NCI-H2227 treated with DMSO at 0.1 percent for 48 hours (cell line): ENCODE data around the gene ST7.
"Not testable (repeated sequence)": the region's sequence is repeated elsewhere in the genome, so short reads cannot be mapped to it uniquely, and the experiment has no call there.

Experiments used
- DNase-seq: peaks from one replicate; lab custom pipeline; 2025; lab: John Stamatoyannopoulos, UW

The ST7 gene

DNA sequence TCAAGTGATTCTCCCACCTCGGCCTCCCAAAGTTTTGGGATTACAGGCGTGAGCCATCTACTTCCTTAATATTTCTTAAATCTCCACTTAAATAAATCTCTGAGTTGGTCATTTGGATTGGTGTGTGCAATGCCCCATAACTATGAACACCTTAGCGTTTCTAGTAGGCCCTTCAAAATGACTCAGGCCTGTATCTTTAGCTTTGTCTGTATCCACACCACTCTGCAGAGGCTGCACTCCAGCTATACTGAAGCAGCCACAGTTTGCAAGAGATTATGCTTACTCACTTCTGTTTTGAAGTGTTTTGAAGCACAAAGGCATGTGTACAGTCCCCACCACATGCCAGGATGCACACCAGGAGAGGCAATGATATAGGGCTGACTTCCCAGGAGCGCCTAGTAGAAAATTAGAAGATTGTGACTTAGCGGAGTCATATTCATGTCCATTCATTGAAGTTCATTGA is 2.4 kb upstream of the ST7 start:
- no peak for DNase-seq

DNA sequence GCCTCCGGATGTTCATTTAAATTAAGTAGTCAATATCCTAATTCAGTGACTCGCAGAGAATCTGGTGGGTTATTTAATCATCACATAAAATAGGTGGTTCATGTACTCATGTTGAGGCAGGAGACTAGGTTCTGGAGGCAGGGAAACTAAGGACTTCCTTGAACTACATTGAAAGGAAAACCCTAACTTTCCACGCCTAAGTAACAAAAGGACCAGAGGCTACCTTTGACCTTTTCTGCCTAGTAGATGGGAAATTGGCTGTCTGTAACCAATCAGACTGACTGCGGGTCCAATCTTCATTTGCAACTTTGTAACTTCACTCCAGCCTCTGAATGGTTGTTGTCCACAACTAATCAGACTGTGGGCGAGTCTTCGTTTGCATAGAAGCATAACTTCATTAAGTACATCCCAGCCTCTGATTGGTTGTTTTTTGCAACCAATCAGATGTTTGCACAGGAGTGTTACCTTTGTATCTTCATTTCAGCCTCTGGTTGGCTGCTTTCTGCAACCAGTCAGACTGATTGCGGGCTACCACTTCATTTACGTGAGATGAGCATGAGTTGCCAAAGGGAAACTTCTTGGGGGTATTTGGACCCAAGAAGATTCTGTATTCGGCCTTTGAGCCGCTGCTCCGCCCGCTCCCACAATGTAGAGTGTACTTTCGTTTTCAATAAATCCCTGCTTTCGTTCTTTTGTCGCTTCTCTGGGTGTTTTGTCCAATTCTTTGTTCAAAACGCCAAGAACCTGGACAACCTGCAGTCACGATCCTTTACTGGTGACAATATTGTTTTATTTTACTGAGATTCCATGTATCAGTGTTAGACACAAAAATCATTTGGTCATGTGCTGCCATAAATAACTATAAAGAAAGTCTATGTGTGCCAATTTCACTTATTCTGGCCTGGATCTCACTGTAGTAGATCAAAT is 1.7 kb upstream of the ST7 start:
- no peak for DNase-seq

DNA sequence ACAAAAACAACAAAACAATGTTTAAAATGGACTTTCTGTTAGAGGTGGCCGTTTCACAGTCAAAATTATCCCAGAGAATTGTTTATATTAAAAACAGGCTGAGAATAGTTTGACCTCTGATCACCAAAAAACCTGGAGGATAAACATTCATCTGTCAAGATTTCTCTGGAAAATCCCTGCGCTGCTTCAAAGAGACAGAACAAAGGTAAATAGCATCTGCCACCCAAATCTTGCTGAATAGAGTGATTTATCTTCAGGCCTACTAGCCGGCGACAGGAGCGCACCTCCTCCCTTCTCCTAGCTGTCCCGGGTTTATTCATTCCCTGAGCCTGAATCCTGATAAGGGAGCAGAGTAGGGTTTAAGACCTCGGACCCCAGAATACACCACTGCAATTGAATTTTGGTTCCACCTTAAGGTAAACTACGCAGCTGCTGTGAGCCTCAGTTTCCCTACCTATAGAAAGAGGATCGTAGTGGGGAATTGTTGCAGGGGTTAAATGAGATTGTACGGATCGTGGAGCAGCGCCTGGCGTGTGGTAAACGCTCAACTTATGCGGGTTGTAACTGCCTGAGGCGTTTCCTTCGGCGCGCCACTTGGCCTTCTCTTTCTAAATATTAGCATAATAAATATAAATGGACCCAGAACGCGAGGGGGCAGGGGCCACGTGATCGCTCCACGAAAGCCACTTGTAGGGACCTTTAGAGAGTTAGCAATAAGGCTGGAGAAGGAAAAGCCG is 498 bp upstream of the ST7 start:
- DNase-seq: peak; percentile 71

DNA sequence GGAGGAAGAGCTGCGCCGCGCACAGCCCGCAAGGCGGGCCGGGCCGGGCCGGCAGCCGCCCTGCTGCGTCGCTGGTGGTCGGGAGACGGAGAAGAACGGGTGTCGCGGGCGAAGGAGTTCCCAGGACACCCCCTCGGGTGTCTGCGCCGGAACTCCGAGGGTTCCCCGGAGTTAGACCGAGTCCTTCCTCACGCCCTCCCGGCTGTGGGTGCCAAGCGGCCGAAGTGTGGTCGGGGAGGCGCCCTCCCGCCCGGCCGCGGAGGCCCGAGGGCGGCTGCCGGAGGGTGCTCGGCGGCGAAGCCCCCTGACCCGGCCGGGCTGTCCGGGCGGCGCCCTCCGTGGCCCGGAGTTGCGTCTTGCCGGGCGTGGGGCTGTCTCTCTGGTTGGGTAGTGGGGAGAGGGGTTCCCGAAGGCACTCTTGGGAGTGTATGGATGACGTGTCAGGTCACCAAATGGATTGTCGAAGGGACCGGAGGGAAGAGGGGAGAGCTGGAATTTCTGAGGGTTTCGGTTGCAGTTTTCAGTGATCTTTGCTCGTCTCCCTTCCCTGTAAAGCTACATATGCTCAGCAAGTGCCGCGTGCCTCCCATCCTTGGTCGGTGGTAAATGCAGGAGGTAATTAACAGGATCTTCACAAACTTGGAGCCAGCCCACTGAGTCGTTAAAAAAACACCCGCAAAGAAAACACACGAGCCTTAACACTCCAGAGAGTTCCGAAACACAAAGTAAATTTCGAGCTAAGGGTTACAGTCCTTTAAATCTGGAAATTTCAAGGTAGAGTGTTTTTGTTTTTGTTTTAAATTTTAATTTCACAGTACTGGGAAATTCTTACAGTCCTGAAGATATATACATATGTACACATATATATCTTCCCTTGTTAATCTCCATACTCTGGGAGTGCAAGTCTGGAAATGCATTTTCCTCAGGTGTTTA is 871 bp downstream of the ST7 start:
- peak; percentile 55 for DNase-seq

DNA sequence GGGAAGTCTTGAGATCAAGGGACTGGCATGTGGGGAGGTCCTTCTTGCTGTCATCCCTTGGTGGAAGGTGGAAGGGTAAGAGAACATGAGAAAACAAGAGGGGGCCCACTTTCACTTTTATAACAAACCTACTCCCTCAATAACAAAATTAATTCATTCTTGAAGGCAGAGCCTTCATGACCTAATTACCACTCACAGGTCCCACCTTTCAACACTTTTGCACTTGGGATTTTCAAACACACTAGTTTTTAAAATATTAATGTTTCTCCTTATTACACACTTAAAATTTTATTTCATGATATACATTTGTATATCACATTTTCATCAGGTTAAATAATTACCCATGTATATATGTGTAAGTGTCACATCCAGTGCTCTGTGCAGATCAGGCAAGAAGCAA is 2.0 kb downstream of the ST7 start:
- no peak for DNase-seq

DNA sequence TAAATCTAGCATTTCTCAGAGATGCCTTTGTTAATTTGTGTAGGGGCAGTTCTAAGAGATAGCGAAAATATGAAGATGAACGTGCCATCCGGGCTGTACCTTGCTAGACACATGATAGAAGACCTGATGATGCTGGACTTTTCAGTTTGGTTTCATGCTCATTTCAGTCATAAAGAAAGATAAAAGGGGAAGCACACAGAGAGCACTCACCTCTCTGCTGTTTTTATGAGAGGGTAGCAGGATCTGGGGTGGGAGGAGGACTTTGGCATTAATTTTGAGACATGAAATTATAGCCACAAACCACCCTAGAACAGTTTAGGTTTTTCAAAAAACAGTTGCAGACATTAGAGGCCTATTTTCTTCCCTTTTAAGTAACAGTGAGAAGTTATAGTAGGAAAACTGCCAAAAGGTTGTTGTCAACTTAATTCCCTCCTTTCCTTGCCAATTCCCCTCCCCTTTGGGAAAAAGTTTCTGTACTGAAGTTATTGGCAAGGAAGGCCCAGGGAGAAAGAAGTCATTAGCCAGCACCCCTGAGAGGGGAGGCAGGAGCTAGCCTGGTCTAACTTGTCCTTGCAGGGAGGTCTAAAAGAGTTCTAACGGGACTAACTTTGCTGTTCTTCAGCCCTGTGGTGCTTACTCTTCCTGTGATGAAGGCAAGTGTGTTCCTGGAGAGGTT is 2.6 kb downstream of the ST7 start:
- DNase-seq: no peak

DNA sequence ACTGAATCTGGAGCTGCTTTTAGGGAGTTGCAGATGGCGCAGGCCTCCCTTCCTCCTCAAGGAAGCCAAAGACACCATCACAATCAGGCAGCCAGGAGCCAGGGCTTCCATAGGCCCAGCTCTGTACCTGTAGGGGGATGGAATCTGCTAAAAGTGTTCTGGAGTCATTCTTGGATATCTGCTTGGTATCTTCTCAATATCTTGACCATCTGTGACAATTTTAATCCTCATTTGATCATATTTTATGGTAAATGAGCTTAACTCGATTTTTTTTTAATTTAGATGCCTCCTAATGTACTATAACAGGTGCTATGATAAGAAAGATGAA is 3.1 kb downstream of the ST7 start:
- DNase-seq: no peak

DNA sequence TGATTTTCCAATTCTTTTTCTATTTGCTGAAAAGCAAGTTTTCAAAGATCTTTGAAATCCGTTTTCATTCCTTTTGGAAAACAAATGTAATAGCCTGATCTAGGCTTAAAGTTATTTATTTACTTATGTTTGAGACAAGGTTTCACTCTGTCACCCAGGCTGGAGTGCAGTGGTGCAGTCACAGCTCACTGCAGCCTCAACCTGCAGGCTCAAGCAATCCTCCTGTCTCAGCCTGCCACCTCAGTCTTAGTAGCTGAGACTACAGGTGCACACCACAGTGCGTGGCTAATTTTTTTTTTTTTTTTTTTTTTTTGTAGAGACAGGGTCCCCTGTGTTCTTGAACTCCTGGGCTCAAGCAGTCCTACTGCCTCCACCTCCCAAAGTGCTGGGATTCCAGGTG is 4.6 kb downstream of the ST7 start:
- DNase-seq: no peak

DNA sequence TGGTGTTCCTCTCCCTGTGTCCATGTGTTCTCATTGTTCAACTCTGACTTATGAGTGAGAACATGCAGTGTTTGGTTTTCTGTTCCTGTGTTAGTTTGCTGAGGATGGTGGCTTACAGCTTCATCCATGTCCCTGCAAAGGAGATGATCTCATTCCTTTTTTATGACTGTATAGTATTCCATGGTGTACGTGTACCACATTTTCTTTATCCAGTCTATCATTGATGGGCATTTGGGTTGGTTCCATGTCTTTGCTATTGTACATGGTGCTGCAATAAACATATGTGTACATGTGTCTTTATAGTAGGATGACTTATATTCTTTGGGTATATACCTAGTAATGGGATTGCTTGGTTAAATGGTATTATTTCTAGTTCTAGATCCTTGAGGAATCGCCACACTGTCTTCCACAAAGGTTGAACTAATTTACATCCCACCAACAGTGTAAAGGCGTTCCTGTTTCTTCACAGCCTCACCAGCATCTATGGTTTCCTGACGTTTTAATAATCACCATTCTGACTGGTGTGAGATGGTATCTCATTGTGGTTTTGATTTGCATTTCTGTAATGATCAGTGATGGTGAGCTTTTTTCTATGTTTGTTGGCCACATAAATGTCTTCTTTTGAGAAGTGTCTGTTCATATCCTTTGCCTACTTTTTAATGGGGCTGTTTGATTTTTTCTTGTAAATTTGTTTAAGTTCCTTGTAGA is 8.8 kb downstream of the ST7 start:
- DNase-seq: not testable (repeated sequence)

DNA sequence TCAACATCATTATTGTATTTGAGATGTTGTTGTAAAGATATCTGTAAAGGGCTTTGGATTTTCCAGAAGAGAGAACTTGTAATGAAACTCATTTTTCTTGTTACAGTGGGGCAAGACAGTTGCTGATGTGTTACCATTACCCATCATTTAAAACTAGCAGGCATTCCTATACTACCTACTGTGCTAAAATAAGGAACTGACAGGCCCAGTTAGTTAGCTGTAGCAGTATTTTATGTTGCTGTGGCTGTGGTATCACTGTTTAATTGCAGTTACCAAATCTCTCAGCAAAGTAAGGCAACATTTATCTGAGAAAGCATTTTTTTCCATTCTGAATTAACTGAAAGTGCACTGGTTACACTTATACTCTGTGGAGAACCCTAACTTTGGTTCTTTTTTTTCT is 9.9 kb downstream of the ST7 start:
- DNase-seq: no peak

DNA sequence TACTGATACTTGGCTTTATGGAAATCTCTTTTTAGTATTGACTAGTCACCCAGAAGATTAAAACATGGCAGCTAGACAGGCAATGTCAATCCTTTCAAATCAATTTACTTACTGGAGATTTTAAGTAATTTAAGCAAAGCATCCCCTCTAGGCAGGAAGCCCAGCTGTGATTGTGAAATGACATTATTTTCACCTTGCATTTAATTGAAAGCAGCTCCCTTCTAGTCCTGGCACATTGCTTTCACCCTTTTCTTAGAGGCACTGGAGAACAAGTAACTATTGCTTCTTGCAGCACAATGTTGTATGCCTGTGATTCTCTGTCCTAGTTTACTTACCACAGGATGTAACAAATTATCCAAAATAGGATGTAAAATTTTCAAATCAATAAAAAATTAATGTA is 13.3 kb downstream of the ST7 start:
- DNase-seq: no peak

DNA sequence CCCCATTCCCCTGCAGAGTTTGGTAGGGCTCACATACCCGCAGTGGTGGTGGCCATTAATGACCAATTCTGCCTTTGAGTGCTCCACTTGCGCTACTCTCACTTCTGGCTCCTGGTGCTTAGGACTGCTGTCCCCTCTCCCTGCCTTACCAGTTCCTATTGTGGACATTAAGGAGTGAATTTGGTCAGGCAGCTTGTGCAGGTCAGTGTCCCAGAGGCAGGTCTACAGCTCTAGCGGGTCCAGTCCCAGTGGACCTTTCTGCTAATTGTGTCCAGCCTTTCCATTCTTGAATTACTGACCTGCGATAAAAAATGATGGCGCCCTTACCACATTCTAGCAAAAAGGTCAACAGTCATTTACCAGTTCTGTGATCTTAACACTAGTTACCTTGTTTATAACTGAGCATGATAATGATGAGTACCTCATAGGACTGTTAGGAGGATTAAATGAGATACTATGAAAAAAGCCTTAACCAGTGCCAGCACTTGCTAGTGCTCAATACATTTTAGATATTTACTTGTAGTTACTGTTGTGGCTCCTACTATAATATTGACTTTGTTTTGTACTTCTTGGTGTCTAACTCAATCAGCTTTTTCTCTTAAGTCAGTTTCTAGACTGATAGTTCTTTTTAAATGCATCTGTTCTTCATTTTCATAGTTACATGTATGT is 14.1 kb downstream of the ST7 start:
- DNase-seq: no peak

DNA sequence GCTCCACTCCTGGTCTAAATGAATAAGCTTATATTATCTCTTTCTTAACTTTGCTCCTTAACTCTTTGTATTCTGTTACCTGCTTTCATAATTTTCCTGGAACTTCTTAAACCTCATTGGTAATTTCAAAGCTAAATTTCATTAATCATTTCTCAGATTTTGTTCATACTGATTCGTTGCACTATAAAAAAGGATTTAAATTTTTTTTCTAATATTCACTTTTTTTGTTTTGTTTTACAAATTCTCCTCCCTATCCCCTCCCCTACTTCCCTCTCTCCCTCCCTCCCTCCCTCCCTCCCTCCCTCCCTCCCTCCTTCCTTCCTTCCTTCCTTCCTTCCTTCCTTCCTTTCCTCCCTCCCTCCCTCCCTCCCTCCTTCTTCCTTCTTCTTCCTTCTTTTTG is 14.7 kb downstream of the ST7 start:
- no peak for DNase-seq

DNA sequence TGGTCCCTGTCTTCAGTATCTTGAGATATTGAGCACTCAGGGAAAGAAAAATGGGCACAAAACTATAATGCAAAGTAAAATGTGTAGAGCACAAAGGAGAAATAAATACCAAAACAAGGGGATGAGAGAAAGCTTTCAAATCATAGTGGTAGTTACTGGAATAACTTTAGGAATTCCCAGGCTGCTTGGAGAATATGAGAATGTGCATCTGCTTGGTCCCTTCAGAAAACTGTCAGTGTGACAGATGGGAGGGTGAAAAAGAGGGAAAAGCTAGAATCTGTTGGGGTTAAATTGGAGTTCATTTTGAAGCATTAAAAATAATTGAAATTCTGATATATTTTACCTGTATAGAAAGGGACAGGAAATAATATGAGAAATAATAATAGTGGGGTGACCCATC is 15.3 kb downstream of the ST7 start:
- no peak for DNase-seq

DNA sequence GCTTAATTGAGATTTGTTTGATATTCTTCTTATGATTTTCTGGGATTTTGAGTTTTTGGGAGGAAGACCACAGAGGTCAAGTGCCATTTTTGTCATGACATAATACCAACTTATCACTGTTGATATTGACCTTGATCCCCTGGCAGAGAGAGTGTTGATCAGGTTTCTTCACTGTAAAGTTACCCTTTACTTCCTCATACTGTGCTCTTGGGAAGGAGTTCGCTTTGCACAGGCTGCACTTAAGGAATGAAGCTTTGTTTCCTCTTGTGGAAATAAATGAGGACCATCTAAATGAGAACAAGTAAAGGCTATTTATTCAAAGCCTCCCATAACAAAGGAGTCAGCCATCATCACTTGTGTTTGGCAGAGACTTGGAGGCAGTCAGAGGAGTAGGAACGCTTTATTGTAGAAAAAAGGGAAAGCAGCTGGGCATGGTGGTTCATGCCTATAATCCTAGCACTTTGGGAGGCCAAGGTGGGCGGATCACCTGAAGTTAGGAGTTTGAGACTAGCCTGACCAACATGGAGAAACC is 16.1 kb downstream of the ST7 start:
- no peak for DNase-seq

DNA sequence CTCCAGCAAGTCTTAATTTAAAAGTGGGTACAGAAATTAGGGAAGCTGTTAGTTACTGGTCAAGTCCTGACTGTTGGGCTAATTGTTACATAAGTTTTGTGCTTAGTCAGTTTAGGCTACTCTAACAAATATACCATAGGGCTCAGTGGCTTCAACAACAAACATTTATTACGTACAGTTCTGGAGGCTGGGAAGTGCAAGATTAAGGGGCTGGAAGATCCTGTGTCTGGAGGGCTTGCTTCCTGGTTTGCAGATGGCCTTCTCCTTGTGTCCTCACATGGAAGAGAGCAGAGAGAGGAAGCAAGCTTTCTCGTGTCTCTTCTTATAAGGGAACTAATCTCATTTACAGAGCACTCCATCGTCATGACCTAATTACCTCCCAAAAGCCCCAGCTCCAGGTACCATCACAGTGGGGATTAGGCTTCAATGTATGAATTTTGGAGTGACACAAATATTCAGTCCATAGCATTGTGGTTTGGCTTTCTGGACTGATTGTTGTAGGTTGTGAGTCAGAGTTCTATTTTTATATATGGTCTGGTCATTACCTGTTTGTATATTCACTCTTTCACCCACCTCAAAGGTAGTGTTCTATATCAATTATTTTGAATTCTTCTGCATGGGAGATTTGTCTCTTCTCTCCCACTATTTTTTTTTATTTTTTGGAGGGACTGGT is 17.1 kb downstream of the ST7 start:
- no peak for DNase-seq

DNA sequence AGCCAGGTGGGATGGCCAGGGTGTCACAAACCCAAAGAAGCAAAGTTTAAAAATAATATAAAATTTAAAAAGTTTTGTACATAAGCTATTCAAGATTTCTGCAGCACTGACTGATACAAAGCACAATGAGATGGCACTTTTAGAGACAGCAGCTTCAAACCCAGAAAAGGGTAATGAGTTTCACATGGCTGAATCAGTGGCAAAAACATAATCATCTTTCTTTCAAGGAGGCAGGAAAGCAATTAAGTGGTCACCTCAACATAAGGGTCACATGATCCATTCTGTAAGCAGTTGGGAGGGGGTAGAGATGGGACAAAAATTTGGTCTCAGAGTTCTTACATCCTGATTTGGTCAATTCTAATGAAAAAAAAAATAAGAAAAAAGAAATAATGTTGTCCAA is 17.9 kb downstream of the ST7 start:
- not testable (repeated sequence) for DNase-seq

DNA sequence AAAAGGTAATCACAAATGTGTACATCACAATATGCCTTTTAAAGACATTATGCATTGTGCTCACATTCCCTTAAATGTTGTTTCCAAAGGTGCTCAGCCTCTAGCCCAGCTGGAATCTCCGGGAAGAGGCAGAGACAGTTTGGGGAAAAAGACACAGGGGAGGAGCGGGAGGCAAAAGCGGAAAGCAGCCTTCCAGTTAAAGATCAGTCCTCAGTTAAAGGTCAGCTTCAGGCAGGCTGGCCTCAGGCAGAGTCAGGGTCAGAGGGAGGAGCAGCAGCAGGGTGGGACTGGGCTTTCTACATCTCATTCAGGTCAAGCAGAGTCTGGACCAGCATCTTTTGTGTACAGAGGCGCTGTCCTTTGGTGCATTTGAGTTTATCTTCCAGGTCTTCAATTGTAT is 18.6 kb downstream of the ST7 start:
- DNase-seq: no peak

DNA sequence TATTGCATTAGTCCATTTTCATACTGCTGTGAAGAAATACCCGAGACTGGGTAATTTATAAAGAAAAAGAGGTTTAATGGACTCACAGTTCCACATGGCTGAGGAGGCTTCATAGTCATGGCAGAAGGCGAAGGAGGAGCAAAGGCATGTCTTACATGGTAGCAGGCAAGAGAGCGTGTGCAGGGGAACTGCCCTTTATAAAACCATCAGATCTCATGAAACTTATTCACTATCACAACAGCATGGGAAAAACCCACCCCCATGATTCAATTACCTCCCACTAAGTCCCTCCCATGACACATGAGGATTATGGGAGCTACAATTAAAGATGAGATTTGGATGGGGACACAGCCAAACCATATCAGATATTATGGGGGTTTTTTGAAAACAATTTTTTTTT is 21.7 kb downstream of the ST7 start:
- DNase-seq: not testable (repeated sequence)

DNA sequence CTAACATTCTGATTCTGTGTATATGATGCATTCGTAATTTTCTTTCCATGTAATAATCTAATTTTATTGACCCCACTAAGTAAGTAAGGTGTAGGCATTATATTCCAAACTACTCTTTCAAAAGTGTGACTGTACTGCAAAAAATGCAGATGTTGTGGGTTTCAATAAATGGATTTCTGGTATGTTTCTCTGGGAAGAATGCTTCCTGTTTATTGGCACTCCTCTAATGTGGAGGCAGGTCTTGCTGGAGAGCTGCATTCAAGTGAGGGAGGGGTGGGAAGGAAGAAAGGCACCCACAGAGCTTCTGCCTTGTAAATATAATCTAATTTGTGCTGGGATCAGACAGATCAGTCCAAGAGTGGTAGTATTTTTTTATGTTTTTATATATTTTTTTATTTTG is 23.9 kb downstream of the ST7 start:
- no peak for DNase-seq
